DOHH2 (cell line): ENCODE data around the gene LSP1.

ENCODE experiments used
- H3F3A ChIP-seq: fragments of 200-600 bp; sonication (generic), shearing (Covaris generic); 2 replicates; pipeline ENCODE4 v1.6.0; 2016; ENCODE audit warnings: antibody characterized with exemption, mild to moderate bottlenecking; ENCODE audit not compliant: control insufficient read depth, insufficient read depth
- H3K27ac ChIP-seq: fragments of 200-600 bp; sonication (generic); 2 replicates; pipeline ENCODE4 v1.5.1; 2014; ENCODE audit warnings: low read depth, mild to moderate bottlenecking, low read length, moderate library complexity
- H3K27me3 ChIP-seq: fragments of 200-600 bp; sonication (generic); 2 replicates; pipeline ENCODE4 v1.6.1; 2014; ENCODE audit warnings: mild to moderate bottlenecking, low read length, mixed read lengths; ENCODE audit not compliant: control insufficient read depth
- H3K36me3 ChIP-seq: fragments of 200-600 bp; sonication (generic); 2 replicates; pipeline ENCODE4 v1.6.1; 2014; ENCODE audit warnings: mild to moderate bottlenecking, low read length, moderate library complexity, mixed read lengths; ENCODE audit not compliant: control insufficient read depth
- H3K4me1 ChIP-seq: fragments of 200-600 bp; sonication (generic); 2 replicates; pipeline ENCODE4 v1.6.1; 2014; ENCODE audit warnings: mild to moderate bottlenecking, low read length, mixed read lengths; ENCODE audit not compliant: control insufficient read depth
- H3K4me2 ChIP-seq: fragments of 200-600 bp; sonication (generic); 2 replicates; pipeline ENCODE4 v1.6.0; 2014; ENCODE audit warnings: mild to moderate bottlenecking, low read length, moderate library complexity
- H3K4me3 ChIP-seq: fragments of 200-600 bp; sonication (generic); 2 replicates; pipeline ENCODE4 v1.5.1; 2014; ENCODE audit warnings: mild to moderate bottlenecking, low read length, mixed read lengths
- H3K79me2 ChIP-seq: fragments of 200-600 bp; sonication (generic); 2 replicates; pipeline ENCODE4 v1.6.1; 2014; ENCODE audit warnings: mild to moderate bottlenecking, low read length, mixed read lengths; ENCODE audit not compliant: control insufficient read depth
- H3K9me2 ChIP-seq: fragments of 200-600 bp; sonication (generic); replicated peaks from 2 replicates; pipeline ENCODE4 v1.6.1; 2014; ENCODE audit warnings: mild to moderate bottlenecking, low read length, mixed read lengths; ENCODE audit not compliant: control insufficient read depth
- H3K9me3 ChIP-seq: fragments of 200-600 bp; sonication (generic); 2 replicates; pipeline ENCODE4 v1.6.1; 2014; ENCODE audit warnings: antibody characterized with exemption, low read length, mixed read lengths; ENCODE audit not compliant: control insufficient read depth, insufficient read depth
- H4K20me1 ChIP-seq: fragments of 200-600 bp; sonication (generic); 2 replicates; pipeline ENCODE4 v1.6.0; 2014; ENCODE audit warnings: low read depth, mild to moderate bottlenecking, antibody characterized with exemption, low read length, moderate library complexity; ENCODE audit not compliant: control insufficient read depth, insufficient read depth
- CTCF ChIP-seq: fragments of 200-600 bp; sonication (generic); IDR thresholded peaks from one replicate; pipeline ENCODE4 v1.5.1; 2014; ENCODE audit warnings: antibody characterized with exemption, mild to moderate bottlenecking, low read depth, low read length; ENCODE audit not compliant: poor library complexity, severe bottlenecking
- EZH2phosphoT487 ChIP-seq: fragments of 200-600 bp; sonication (generic); IDR thresholded peaks from 2 replicates; pipeline ENCODE4 v1.6.1; 2017; ENCODE audit warnings: borderline replicate concordance, mild to moderate bottlenecking, antibody characterized with exemption, low read length, moderate library complexity, mixed read lengths

Gene LSP1

GRCh38 chr11:1936072-1936780 is 83.3 kb downstream of the LSP1 start:
- H3F3A ChIP-seq: no peaks in the 10 kb centered on the region
- H3K79me2 ChIP-seq: no peaks in the 10 kb centered on the region
- H3K9me3 ChIP-seq: no peaks in the 10 kb centered on the region
- H3K4me3 ChIP-seq: no peak overlapping the region
- H3K27me3 ChIP-seq: no peaks in the 10 kb centered on the region
- no peak overlapping the region for H3K4me2 ChIP-seq
- no peak overlapping the region for H3K27ac ChIP-seq
- H4K20me1 ChIP-seq: no peaks in the 10 kb centered on the region
- H3K9me2 ChIP-seq: no peaks in the 10 kb centered on the region
- no peaks in the 10 kb centered on the region for H3K4me1 ChIP-seq
- TF ChIP-seq CTCF (no peak), EZH2phosphoT487 (no peak)
- no peaks in the 10 kb centered on the region for H3K36me3 ChIP-seq

- Histone ChIP-seq H3F3A (no peaks in the 10 kb centered on the region), H3K9me2 (no peaks in the 10 kb centered on the region), H3K27me3 (no peaks in the 10 kb centered on the region), H3K4me3 (no peak overlapping the region), H3K79me2 (no peaks in the 10 kb centered on the region), H3K36me3 (no peaks in the 10 kb centered on the region), H3K4me1 (no peaks in the 10 kb centered on the region), H3K4me2 (no peak overlapping the region), H4K20me1 (no peaks in the 10 kb centered on the region), H3K27ac (no peak overlapping the region), H3K9me3 (no peaks in the 10 kb centered on the region)
- TF ChIP-seq CTCF: no peak
- TF ChIP-seq EZH2phosphoT487: no peak
These were observed 84.1 kb downstream of the LSP1 start for GRCh38 chr11:1936781-1937615.

- Histone ChIP-seq H3K79me2 (no peaks in the 10 kb centered on the region), H3K4me1 (no peaks in the 10 kb centered on the region), H3K9me3 (no peaks in the 10 kb centered on the region), H3F3A (no peaks in the 10 kb centered on the region), H3K27ac (no peak overlapping the region), H3K36me3 (no peaks in the 10 kb centered on the region), H3K4me2 (no peak overlapping the region), H3K9me2 (no peaks in the 10 kb centered on the region), H3K27me3 (no peaks in the 10 kb centered on the region), H4K20me1 (no peaks in the 10 kb centered on the region), H3K4me3 (no peak overlapping the region)
- TF ChIP-seq CTCF: no peak
- TF ChIP-seq EZH2phosphoT487: no peak
These were observed 84.9 kb downstream of the LSP1 start for GRCh38 chr11:1937616-1938342.
